Tibial artery (tissue), 4 donors: ENCODE data around the gene SUOX.

Experiments
- DNase-seq, 2 donors: peaks; one replicate each; pipeline ENCODE4 v3.0.0-alpha.2; 2019
- H3K27ac ChIP-seq, 2 donors: fragments of 200-600 bp; sonication (generic) in 1 of 2; 1 replicate in 1 of 2; 2 replicates in 1 of 2; pipeline ENCODE4 v1.5.1; 2018 to 2019; ENCODE audit warnings: mild to moderate bottlenecking in 1 of 2
- H3K27me3 ChIP-seq, 2 donors: fragments of 200-600 bp; sonication (generic) in 1 of 2; one replicate each; pipeline versions ENCODE4 v1.5.1 to v1.6.0; 2016 to 2019
- H3K36me3 ChIP-seq, 3 donors: fragments of 200-600 bp; sonication (generic) in 2 of 3; one replicate each; pipeline ENCODE4 v1.5.1; 2016 to 2019; ENCODE audit warnings: mild to moderate bottlenecking in 2 of 3
- H3K4me1 ChIP-seq, 4 donors: fragments of 200-600 bp; sonication (generic) in 2 of 4; 1 replicate in 3 of 4; 2 replicates in 1 of 4; pipeline ENCODE4 v1.5.1; 2016 to 2019
- H3K4me3 ChIP-seq, 2 donors: fragments of 200-600 bp; sonication (generic) in 1 of 2; 1 replicate in 1 of 2; 2 replicates in 1 of 2; pipeline ENCODE4 v1.5.1; 2018 to 2019; ENCODE audit warnings: mild to moderate bottlenecking in 2 of 2
- H3K9me3 ChIP-seq, 3 donors: fragments of 200-600 bp; sonication (generic) in 1 of 3; one replicate each; pipeline ENCODE4 v1.5.1; 2016 to 2019
- CTCF ChIP-seq, 2 experiments: fragments of 200-600 bp in 1 of 2; fragments of 450-650 bp in 1 of 2; IDR thresholded peaks; one replicate each; pipeline ENCODE4 v1.5.1; 2017 to 2019; ENCODE audit warnings: antibody characterized with exemption in 2 of 2, mild to moderate bottlenecking in 1 of 2, moderate library complexity in 1 of 2
- intact Hi-C: fragments of 100-400 bp; cut with DNase I; formaldehyde crosslinking; loops from one replicate; pipeline ENCODE4 v1.15.0; 2023; ENCODE audit warnings: low total_unique reads

The SUOX gene

GRCh38 chr12:56029166-56029519, 32.1 kb downstream of the SUOX start:
- DNase-seq: no peak
- intact Hi-C loops: loop anchor here (5.0 kb wide), 1 partner anchor 37 kb away; no protein-coding TSS in a partner anchor
- Histone ChIP-seq H3K36me3 (peaks cover 29 to 66% (median 57%) of the 10 kb centered on the region in 3 donors), H3K4me3 (no peak overlapping the region), H3K27me3 (no peaks in the 10 kb centered on the region), H3K9me3 (no peaks in the 10 kb centered on the region), H3K27ac (no peak overlapping the region), H3K4me1 (no peaks in the 10 kb centered on the region)
- no peak for TF ChIP-seq CTCF (IDR thresholded peaks at IDR 0.05)

GRCh38 chr12:56029666-56030293, 32.7 kb downstream of the SUOX start:
- Histone ChIP-seq H3K4me3 (no peak overlapping the region), H3K9me3 (no peaks in the 10 kb centered on the region), H3K27me3 (no peaks in the 10 kb centered on the region), H3K36me3 (peaks cover 30 to 70% (median 60%) of the 10 kb centered on the region in 3 donors), H3K27ac (no peak overlapping the region), H3K4me1 (no peaks in the 10 kb centered on the region)
- peak; percentile 55 to 57 for TF ChIP-seq CTCF (IDR thresholded peaks at IDR 0.05)
- no peak for DNase-seq
- intact Hi-C loops: loop anchor here (5.0 kb wide), 1 partner anchor 37 kb away; no protein-coding TSS in a partner anchor

- no peaks in the 10 kb centered on the region for H3K27me3 ChIP-seq
- H3K27ac ChIP-seq: no peak overlapping the region
- no peak overlapping the region for H3K4me3 ChIP-seq
- H3K9me3 ChIP-seq: no peaks in the 10 kb centered on the region
- intact Hi-C loops: no loop called here
- TF ChIP-seq CTCF (IDR thresholded peaks at IDR 0.05): no peak
- no peaks in the 10 kb centered on the region for H3K4me1 ChIP-seq
- peaks cover 39 to 72% (median 66%) of the 10 kb centered on the region in 3 donors for H3K36me3 ChIP-seq
- DNase-seq: no peak
Measured at GRCh38 chr12:56031987-56032386, 34.9 kb downstream of the SUOX start.

DNA sequence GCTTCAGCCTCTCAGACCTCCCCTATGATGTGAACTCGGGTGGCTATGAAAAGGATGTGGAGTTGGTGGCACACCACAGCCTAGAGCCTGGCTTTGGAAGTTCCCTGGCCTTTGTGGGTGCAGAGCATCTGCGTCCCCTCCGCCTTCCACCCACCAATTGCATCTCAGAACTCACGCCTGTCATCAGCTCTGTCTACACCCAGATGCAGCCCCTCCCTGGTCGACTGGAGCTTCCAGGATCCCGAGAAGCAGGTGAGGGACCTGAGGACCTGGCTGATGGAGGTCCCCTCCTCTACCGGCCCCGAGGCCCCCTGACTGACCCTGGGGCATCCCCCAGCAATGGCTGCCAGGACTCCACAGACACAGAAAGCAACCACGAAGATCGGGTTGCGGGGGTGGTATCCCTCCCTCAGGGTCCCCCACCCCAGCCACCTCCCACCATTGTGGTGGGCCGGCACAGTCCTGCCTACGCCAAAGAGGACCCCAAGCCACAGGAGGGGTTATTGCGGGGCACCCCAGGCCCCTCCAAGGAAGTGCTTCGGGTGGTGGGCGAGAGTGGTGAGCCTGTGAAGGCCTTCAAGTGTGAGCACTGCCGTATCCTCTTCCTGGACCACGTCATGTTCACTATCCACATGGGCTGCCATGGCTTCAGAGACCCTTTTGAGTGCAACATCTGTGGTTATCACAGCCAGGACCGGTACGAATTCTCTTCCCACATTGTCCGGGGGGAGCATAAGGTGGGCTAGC, 37.7 kb downstream of the SUOX start:
- TF ChIP-seq CTCF (IDR thresholded peaks at IDR 0.05): no peak
- Histone ChIP-seq H3K4me3 (no peak overlapping the region), H3K9me3 (no peaks in the 10 kb centered on the region), H3K27me3 (no peaks in the 10 kb centered on the region), H3K27ac (no peak overlapping the region), H3K36me3 (peaks cover 39 to 64% (median 59%) of the 10 kb centered on the region in 3 donors), H3K4me1 (no peaks in the 10 kb centered on the region)
- DNase-seq: no peak
- intact Hi-C loops: no loop called here

DNA sequence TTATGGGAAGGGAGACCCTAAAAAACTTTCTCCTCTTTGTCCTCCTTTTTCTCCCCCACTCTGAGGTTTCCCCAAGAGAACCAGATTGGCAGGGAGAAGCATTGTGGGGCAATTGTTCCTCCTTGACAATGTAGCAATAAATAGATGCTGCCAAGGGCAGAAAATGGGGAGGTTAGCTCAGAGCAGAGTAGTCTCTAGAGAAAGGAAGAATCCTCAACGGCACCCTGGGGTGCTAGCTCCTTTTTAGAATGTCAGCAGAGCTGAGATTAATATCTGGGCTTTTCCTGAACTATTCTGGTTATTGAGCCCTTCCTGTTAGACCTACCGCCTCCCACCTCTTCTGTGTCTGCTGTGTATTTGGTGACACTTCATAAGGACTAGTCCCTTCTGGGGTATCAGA, 40.1 kb downstream of the SUOX start:
- no peak for DNase-seq
- TF ChIP-seq CTCF (IDR thresholded peaks at IDR 0.05): no peak
- intact Hi-C loops: no loop called here
- Histone ChIP-seq H3K4me1 (peaks cover 4 to 10% (median 6%) of the 10 kb centered on the region in 4 donors), H3K27ac (no peak overlapping the region), H3K4me3 (no peak overlapping the region), H3K27me3 (no peaks in the 10 kb centered on the region), H3K36me3 (peaks cover 35 to 56% (median 45%) of the 10 kb centered on the region in 3 donors), H3K9me3 (no peaks in the 10 kb centered on the region)
